A549 (cell line): ENCODE measurements around the gene FAH. TPM values are rescaled to one million over a fixed set of nuclear protein-coding genes. Genes with fewer than 3 reads are reported as not detected.
A peak's percentile ranks its signal among the peaks of the same experiment; 100 is the strongest.

Experiments
- ATAC-seq, 2 experiments: fragments of 200-7000 bp in 1 of 2; fragments of >200 bp in 1 of 2; cut with Nextera tagmentation in 1 of 2; cut with Tn5 transposase in 1 of 2; 3 replicates each; pipeline versions ENCODE4 v1.8.0 to v1.9.1; 2018 to 2020; ENCODE audit warnings: mild to moderate bottlenecking in 1 of 2, moderate library complexity in 1 of 2
- CTCF ChIA-PET: fragments of 300-600 bp; sonication (Branson Sonifier 250); formaldehyde crosslinking; extraction: SDS; loops from one replicate; lab custom pipeline; 2021; ENCODE audit warnings: antibody characterized with exemption, inconsistent platforms; lab: Yijun Ruan, JAX
- POLR2A ChIA-PET: fragments of 350-600 bp; formaldehyde crosslinking; extraction: SDS; loops from one replicate; lab custom pipeline; 2021; ENCODE audit warnings: antibody characterized with exemption, inconsistent platforms; lab: Yijun Ruan, JAX
- DNase-seq, 2 experiments: peaks; one replicate each; pipeline versions ENCODE4 v3.0.0 to v3.0.0-alpha.2; 2011 to 2016; ENCODE audit warnings: low read depth in 1 of 2, low spot score in 1 of 2
- FAIRE-seq: peaks from 2 replicates; lab custom pipeline; 2011; peaks lifted over from hg19 to GRCh38; lab: Jason Lieb, UNC
- H3K27ac ChIP-seq, 2 experiments: fragments of >200 bp; sonication (Bioruptor Twin); formaldehyde crosslinking; 3 replicates each; pipeline ENCODE4 v1.5.1; 2016 to 2017
- H3K4me1 ChIP-seq: fragments of >200 bp; sonication (Bioruptor Twin); formaldehyde crosslinking; 3 replicates; pipeline ENCODE4 v1.6.1; 2016
- H3K4me2 ChIP-seq: fragments of >200 bp; sonication (Bioruptor Twin); formaldehyde crosslinking; 3 replicates; pipeline ENCODE4 v1.6.1; 2016
- H3K4me3 ChIP-seq: fragments of >200 bp; sonication (Bioruptor Twin); formaldehyde crosslinking; 3 replicates; pipeline ENCODE4 v1.5.1; 2016
- H3K9me3 ChIP-seq: fragments of >200 bp; sonication (Bioruptor Twin); formaldehyde crosslinking; 3 replicates; pipeline ENCODE4 v1.6.1; 2016
- CBX2 ChIP-seq: fragments of 200-600 bp; sonication (generic); IDR thresholded peaks from 2 replicates; pipeline ENCODE4 v1.6.1; 2016; ENCODE audit warnings: low read depth, mild to moderate bottlenecking, borderline replicate concordance
- CBX8 ChIP-seq: fragments of 200-600 bp; sonication (generic); IDR thresholded peaks from 2 replicates; pipeline ENCODE4 v1.6.1; 2016
- CEBPB ChIP-seq, 2 experiments: fragments of >200 bp in 1 of 2; sonication (Bioruptor Twin) in 1 of 2; formaldehyde crosslinking in 1 of 2; IDR thresholded peaks; 2 replicates each; pipeline ENCODE4 v1.6.1; 2012 to 2016
- CHD2 ChIP-seq: fragments of 150-350 bp; IDR thresholded peaks from 2 replicates; pipeline ENCODE4 v1.6.1; 2014; ENCODE audit warnings: low read length; ENCODE audit not compliant: partially characterized antibody
- FOSB ChIP-seq: fragments of 250-450 bp; sonication (Bioruptor Pico); IDR thresholded peaks from 2 replicates; pipeline ENCODE4 v1.5.0; 2020; ENCODE audit warnings: mild to moderate bottlenecking, moderate library complexity
- FOXS1 ChIP-seq: fragments of 250-450 bp; sonication (Bioruptor Pico); IDR thresholded peaks from 2 replicates; pipeline ENCODE4 v1.5.0; 2020; ENCODE audit warnings: mild to moderate bottlenecking, moderate library complexity
- GATA3 ChIP-seq: IDR thresholded peaks from 2 replicates; pipeline ENCODE4 v1.6.1; 2012; ENCODE audit warnings: borderline replicate concordance
- HOXB13 ChIP-seq: fragments of 250-450 bp; sonication (Bioruptor Pico); IDR thresholded peaks from 2 replicates; pipeline ENCODE4 v1.5.0; 2020; ENCODE audit warnings: low read depth, mild to moderate bottlenecking, moderate library complexity
- MAFK ChIP-seq: fragments of 450-650 bp; IDR thresholded peaks from 2 replicates; pipeline ENCODE4 v1.6.1; 2014; ENCODE audit not compliant: partially characterized antibody
- MAZ ChIP-seq: fragments of 150-350 bp; IDR thresholded peaks from 2 replicates; pipeline ENCODE4 v1.6.1; 2014; ENCODE audit warnings: antibody characterized with exemption, low read depth, low read length, borderline replicate concordance
- NFE2L2 ChIP-seq: fragments of 150-350 bp; conservative IDR thresholded peaks from 2 replicates; pipeline ENCODE4 v1.6.1; 2014; ENCODE audit warnings: low read length
- POLR2AphosphoS2 ChIP-seq: conservative IDR thresholded peaks from 2 replicates; pipeline ENCODE4 v1.6.1; 2012; ENCODE audit warnings: low read length, improper control_type of control experiment, inconsistent platforms
- RAD21 ChIP-seq, 2 experiments: fragments of >200 bp in 1 of 2; sonication (Bioruptor Twin) in 1 of 2; formaldehyde crosslinking in 1 of 2; IDR thresholded peaks in 1 of 2; conservative IDR thresholded peaks in 1 of 2; 2 replicates in 1 of 2; 3 replicates in 1 of 2; pipeline ENCODE4 v1.6.1; 2012 to 2018; ENCODE audit warnings: inconsistent platforms in 1 of 2
- SMC3 ChIP-seq: fragments of >200 bp; sonication (Bioruptor Twin); formaldehyde crosslinking; IDR thresholded peaks from 3 replicates; pipeline ENCODE4 v1.6.1; 2018; ENCODE audit warnings: inconsistent platforms
- TFCP2L1 ChIP-seq: fragments of 250-450 bp; sonication (Bioruptor Pico); IDR thresholded peaks from 2 replicates; pipeline ENCODE4 v1.5.0; 2021; ENCODE audit warnings: mild to moderate bottlenecking
- TP53 ChIP-seq: fragments of 250-450 bp; sonication (Bioruptor Pico); IDR thresholded peaks from 2 replicates; pipeline ENCODE4 v1.5.0; 2021; ENCODE audit warnings: mild to moderate bottlenecking, moderate library complexity
- ZFP36 ChIP-seq: fragments of 450-650 bp; IDR thresholded peaks from 2 replicates; pipeline ENCODE4 v1.6.1; 2014; ENCODE audit warnings: borderline replicate concordance; ENCODE audit not compliant: partially characterized antibody
- ZSCAN20 ChIP-seq: fragments of 250-450 bp; sonication (Bioruptor Pico); IDR thresholded peaks from 2 replicates; pipeline ENCODE4 v1.8.0; 2022; ENCODE audit warnings: mild to moderate bottlenecking, moderate library complexity
- WGBS: methylation state at CpG from one replicate; pipeline ENCODE4 v1.1.6; 2017; ENCODE audit errors: missing lambda C conversion rate; 5-methylcytosine and 5-hydroxymethylcytosine counted together
- polyA plus RNA-seq, 4 experiments: library from polyadenylated mRNA; depleted of rRNA in 3 of 4; stranded (reverse); fragments of >200 nt; fragmentation: RNase III in 1 of 4; extraction: RNeasy Plus Mini Kit Qiagen cat#74134 plus additional on column Dnase treatment in 1 of 4; gene quantifications; 2 replicates in 3 of 4; 3 replicates in 1 of 4; pipeline ENCODE4 v1.2.3, GENCODE V29; 2011 to 2017
- TF ChIP-seq, protein P1 (sequence below): fragments of >200 bp; sonication (Bioruptor Twin); formaldehyde crosslinking; IDR thresholded peaks from 3 replicates; pipeline ENCODE4 v1.5.1; 2016
- TF ChIP-seq, protein P2 (sequence below): IDR thresholded peaks from 2 replicates; pipeline ENCODE4 v1.6.1; 2012; ENCODE audit warnings: low read depth, borderline replicate concordance

The FAH gene
- polyA plus RNA-seq, 2 of the 4 experiments (the other 2 are of a cell fraction): 27.3 to 31.9 TPM

DNA sequence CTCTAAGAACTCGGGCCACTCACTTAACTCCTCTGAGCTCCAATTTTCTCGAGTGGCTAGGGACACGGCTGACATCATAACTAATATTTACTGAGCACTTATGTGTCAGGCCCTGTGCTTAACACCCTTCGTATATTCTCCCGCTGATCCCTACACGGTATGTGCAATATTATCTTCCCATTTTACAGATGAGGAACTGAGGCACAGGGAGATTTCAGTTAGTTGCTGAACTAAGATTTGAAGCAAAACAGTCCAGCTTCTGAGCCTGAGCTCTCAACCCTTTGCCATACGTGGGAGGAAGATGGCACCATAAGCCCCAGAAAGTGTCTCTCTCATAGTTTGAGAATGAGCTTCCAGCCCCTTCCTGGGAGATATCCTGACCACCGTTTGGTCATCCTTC is 19.6 kb downstream of the FAH start:
- DNase-seq (no peak), ATAC-seq (no peak), FAIRE-seq (no peak)
- CTCF ChIA-PET: interaction anchor here (0.6 to 4.8 kb wide), 27 partner anchors 10 to 790 kb away, joined by 3 to 36 read pairs (median 4); partner anchors contain the start of genes MTHFS and ZFAND6
- POLR2A ChIA-PET: interaction anchor here (0.9 kb wide), 1 partner anchor 319 kb away, joined by 3 read pairs; no protein-coding TSS in a partner anchor
- TF ChIP-seq HOXB13 (CRISPR knock-in tag) (no peak), CBX8 (no peak), ZFP36 (no peak), RAD21 (conservative IDR thresholded peaks at IDR 0.05 in 1 of 2, IDR thresholded peaks at IDR 0.05 in 1 of 2) (no peak), ZSCAN20 (CRISPR knock-in tag) (no peak), FOXS1 (CRISPR knock-in tag) (no peak), CHD2 (no peak), TP53 (CRISPR knock-in tag) (no peak), TFCP2L1 (no peak), MAZ (no peak), NFE2L2 (no peak)
- 68% methylated on average over 8 of the region's 8 CpGs for WGBS
- H3K27ac ChIP-seq: no peak overlapping the region
- H3K4me1 ChIP-seq: no peaks in the 10 kb centered on the region
- H3K4me3 ChIP-seq: no peak overlapping the region
- no peaks in the 10 kb centered on the region for H3K9me3 ChIP-seq
- no peak overlapping the region for H3K4me2 ChIP-seq

DNA sequence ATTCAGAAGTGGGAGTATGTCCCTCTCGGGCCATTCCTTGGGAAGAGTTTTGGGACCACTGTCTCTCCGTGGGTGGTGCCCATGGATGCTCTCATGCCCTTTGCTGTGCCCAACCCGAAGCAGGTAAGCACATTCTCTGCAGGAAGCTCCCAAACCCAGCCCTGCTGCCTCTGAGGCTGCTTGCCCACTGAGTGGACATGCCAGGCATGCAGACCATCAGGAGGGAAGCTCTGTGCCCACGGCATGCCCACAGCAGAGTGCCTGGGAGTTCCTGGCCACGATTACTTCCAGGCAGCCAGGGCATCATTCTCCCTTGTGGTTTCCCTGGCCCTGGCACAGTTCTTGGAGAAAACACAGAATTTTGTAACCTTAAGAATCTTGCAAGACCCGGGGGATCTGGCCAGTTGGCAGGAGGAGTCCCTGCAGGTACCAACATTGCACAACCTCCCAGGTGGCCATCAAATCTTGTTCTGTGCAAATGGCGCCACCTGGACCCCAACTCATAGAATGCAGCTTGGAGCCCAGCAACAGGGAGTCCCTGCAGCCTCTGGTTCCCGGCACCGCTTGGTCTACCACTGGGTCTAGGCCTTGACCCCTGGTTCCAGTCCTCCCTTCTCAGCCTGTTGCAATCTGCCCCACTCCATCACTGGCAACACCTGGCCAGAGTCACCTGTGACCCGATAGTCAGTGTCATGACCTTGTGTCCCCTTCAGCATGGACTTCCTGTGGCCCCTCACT is 20.4 kb downstream of the FAH start:
- DNase-seq: peak; percentile 74 to 79
- peak; percentile 92 to 98 for TF ChIP-seq CEBPB (IDR thresholded peaks at IDR 0.05)
- no peak for TF ChIP-seq FOSB (CRISPR knock-in tag)
- no peak for TF ChIP-seq TP53 (CRISPR knock-in tag)
- TF ChIP-seq ZFP36: no peak
- TF ChIP-seq, protein P1, sequence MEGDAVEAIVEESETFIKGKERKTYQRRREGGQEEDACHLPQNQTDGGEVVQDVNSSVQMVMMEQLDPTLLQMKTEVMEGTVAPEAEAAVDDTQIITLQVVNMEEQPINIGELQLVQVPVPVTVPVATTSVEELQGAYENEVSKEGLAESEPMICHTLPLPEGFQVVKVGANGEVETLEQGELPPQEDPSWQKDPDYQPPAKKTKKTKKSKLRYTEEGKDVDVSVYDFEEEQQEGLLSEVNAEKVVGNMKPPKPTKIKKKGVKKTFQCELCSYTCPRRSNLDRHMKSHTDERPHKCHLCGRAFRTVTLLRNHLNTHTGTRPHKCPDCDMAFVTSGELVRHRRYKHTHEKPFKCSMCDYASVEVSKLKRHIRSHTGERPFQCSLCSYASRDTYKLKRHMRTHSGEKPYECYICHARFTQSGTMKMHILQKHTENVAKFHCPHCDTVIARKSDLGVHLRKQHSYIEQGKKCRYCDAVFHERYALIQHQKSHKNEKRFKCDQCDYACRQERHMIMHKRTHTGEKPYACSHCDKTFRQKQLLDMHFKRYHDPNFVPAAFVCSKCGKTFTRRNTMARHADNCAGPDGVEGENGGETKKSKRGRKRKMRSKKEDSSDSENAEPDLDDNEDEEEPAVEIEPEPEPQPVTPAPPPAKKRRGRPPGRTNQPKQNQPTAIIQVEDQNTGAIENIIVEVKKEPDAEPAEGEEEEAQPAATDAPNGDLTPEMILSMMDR: peak; percentile 73
- peak; percentile 85 for TF ChIP-seq SMC3
- TF ChIP-seq RAD21 (conservative IDR thresholded peaks at IDR 0.05 in 1 of 2, IDR thresholded peaks at IDR 0.05 in 1 of 2): peak; percentile 89 to 95
- Histone ChIP-seq H3K4me2 (no peak overlapping the region), H3K4me1 (no peaks in the 10 kb centered on the region), H3K9me3 (no peaks in the 10 kb centered on the region; the same call in 2 of the 3 replicates), H3K27ac (no peak overlapping the region), H3K4me3 (no peak overlapping the region)
- WGBS: 73% methylated on average over 9 of the region's 10 CpGs
- ATAC-seq: peak; percentile 84 to 93
- CTCF ChIA-PET: interaction anchor here (0.6 to 4.8 kb wide), 32 partner anchors 8 to 791 kb away, joined by 3 to 36 read pairs (median 4); partner anchors contain the start of genes MTHFS and ZFAND6
- POLR2A ChIA-PET: interaction anchor here (0.7 to 1.0 kb wide), 3 partner anchors 20 to 320 kb away, joined by 3 to 4 read pairs (median 3); no protein-coding TSS in a partner anchor
- peak; percentile 36 for FAIRE-seq

DNA sequence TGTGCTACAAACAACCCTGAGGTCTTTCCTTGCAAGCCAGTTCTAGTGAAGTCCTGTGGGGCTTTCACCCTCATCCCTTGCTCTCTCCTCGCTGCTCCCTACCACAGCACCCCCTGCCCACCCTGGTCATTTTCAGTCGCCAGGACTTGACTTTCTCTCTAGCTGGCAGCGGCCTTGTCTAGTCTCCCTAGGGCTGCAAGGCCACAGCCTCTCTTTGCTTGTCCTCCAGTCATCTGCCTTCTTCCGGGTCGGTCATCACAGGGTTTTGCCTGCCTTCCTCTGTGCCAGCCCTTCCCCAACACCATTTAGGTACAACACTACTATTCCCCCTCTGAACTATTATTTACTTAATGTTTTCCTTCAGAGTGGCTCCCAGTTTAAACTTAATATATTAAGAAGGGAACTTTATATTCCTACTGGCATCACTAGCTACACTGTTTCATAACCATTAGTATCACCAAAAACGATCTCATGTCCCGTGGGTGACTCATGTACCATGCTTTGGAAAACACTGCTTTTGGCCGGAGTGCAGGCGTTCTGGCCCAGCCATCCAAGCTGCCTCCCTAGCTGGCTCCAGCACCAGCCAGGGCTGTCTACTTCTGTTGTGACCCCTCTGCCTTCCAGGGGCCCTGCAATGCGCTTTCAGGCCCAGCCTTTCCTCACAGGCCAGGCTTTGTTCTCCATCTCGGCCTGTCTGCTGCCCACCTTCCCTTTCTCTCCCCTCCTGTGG is 21.4 kb downstream of the FAH start:
- no peak for TF ChIP-seq CEBPB (IDR thresholded peaks at IDR 0.05)
- no peak for TF ChIP-seq MAFK
- no peak for TF ChIP-seq POLR2AphosphoS2
- TF ChIP-seq CBX2: no peak
- no peak for TF ChIP-seq GATA3
- TF ChIP-seq SMC3: no peak
- TF ChIP-seq, protein P2, sequence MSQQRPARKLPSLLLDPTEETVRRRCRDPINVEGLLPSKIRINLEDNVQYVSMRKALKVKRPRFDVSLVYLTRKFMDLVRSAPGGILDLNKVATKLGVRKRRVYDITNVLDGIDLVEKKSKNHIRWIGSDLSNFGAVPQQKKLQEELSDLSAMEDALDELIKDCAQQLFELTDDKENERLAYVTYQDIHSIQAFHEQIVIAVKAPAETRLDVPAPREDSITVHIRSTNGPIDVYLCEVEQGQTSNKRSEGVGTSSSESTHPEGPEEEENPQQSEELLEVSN: no peak
- ATAC-seq (peak in 1 of 2 experiments; percentile 5; a peak in 1 of 6 replicates), DNase-seq (no peak), FAIRE-seq (no peak)
- Histone ChIP-seq H3K9me3 (no peaks in the 10 kb centered on the region; the same call in 2 of the 3 replicates), H3K4me1 (peaks cover 7% of the 10 kb centered on the region), H3K4me3 (no peak overlapping the region), H3K27ac (no peak overlapping the region), H3K4me2 (no peak overlapping the region)
- ChIA-PET POLR2A (interaction anchor here (1.0 kb wide), 1 partner anchor 21 kb away, joined by 4 read pairs; no protein-coding TSS in a partner anchor), CTCF (interaction anchor here (0.6 to 4.8 kb wide), 23 partner anchors 7 to 792 kb away, joined by 3 to 36 read pairs (median 5); partner anchors contain the start of genes MTHFS and ZFAND6)
- WGBS: 63% methylated on average over 11 of the region's 11 CpGs
